Measurements from ENCODE around the gene ADCK1. TPM values are rescaled to one million over a fixed set of nuclear protein-coding genes. Genes with fewer than 3 reads are reported as not detected.
A peak's percentile ranks its signal among the peaks of the same experiment; 100 is the strongest.

The ADCK1 gene
- total RNA-seq, 1 donor from 2014 or later, result 8.0 TPM

- no peaks in the 10 kb centered on the region for H3K27me3 Mint-ChIP-seq
- peak overlapping the region; percentile 76 for H3K27ac Mint-ChIP-seq
- H3K4me1 Mint-ChIP-seq (ENCODE audit: low read depth), result peaks cover 19% of the 10 kb centered on the region
- TF ChIP-seq CTCF (IDR thresholded peaks at IDR 0.05; ENCODE audit: unreplicated experiment), result no peak
- no peaks in the 10 kb centered on the region for H3K9me3 Mint-ChIP-seq (ENCODE audit: low read depth)
- peaks cover 1% of the 10 kb centered on the region for H3K36me3 Mint-ChIP-seq (ENCODE audit: insufficient read depth)
- no peak for DNase-seq (ENCODE audit: low spot score, unreplicated experiment)
- H3K4me3 Mint-ChIP-seq (ENCODE audit: low read depth), result no peak overlapping the region
Observed at GRCh38 chr14:77830692-77831091, 30.8 kb downstream of the ADCK1 start.

- Mint-ChIP-seq H3K36me3 (ENCODE audit: insufficient read depth) (peaks cover 1% of the 10 kb centered on the region), H3K4me3 (ENCODE audit: low read depth) (no peak overlapping the region), H3K9me3 (ENCODE audit: low read depth) (no peaks in the 10 kb centered on the region), H3K27me3 (no peaks in the 10 kb centered on the region), H3K4me1 (ENCODE audit: low read depth) (peaks cover 19% of the 10 kb centered on the region), H3K27ac (no peak overlapping the region)
- no peak for DNase-seq (ENCODE audit: low spot score, unreplicated experiment)
- TF ChIP-seq CTCF (IDR thresholded peaks at IDR 0.05; ENCODE audit: unreplicated experiment), result no peak
Observed at GRCh38 chr14:77832297-77832696, 32.4 kb downstream of the ADCK1 start.

GRCh38 chr14:77837926-77838325, 38.0 kb downstream of the ADCK1 start:
- no peak for TF ChIP-seq CTCF (IDR thresholded peaks at IDR 0.05; ENCODE audit: unreplicated experiment)
- no peaks in the 10 kb centered on the region for H3K9me3 Mint-ChIP-seq (ENCODE audit: low read depth)
- DNase-seq (ENCODE audit: low spot score, unreplicated experiment), result no peak
- no peak overlapping the region for H3K27ac Mint-ChIP-seq
- no peak overlapping the region for H3K4me3 Mint-ChIP-seq (ENCODE audit: low read depth)
- H3K36me3 Mint-ChIP-seq (ENCODE audit: insufficient read depth), result peaks cover 2% of the 10 kb centered on the region
- H3K27me3 Mint-ChIP-seq, result no peaks in the 10 kb centered on the region
- H3K4me1 Mint-ChIP-seq (ENCODE audit: low read depth), result peaks cover 8% of the 10 kb centered on the region

GRCh38 chr14:77838831-77839511, 39.1 kb downstream of the ADCK1 start:
- H3K36me3 Mint-ChIP-seq (ENCODE audit: insufficient read depth), result peaks cover 1% of the 10 kb centered on the region
- H3K4me1 Mint-ChIP-seq (ENCODE audit: low read depth), result peaks cover 4% of the 10 kb centered on the region
- no peak overlapping the region for H3K27ac Mint-ChIP-seq
- no peaks in the 10 kb centered on the region for H3K9me3 Mint-ChIP-seq (ENCODE audit: low read depth)
- no peak for TF ChIP-seq CTCF (IDR thresholded peaks at IDR 0.05; ENCODE audit: unreplicated experiment)
- H3K4me3 Mint-ChIP-seq (ENCODE audit: low read depth), result no peak overlapping the region
- no peak for DNase-seq (ENCODE audit: low spot score, unreplicated experiment)
- no peaks in the 10 kb centered on the region for H3K27me3 Mint-ChIP-seq

- H3K36me3 Mint-ChIP-seq (ENCODE audit: insufficient read depth), result peaks cover 1% of the 10 kb centered on the region
- H3K9me3 Mint-ChIP-seq (ENCODE audit: low read depth), result no peaks in the 10 kb centered on the region
- no peak for TF ChIP-seq CTCF (IDR thresholded peaks at IDR 0.05; ENCODE audit: unreplicated experiment)
- no peak for DNase-seq (ENCODE audit: low spot score, unreplicated experiment)
- no peaks in the 10 kb centered on the region for H3K27me3 Mint-ChIP-seq
- no peak overlapping the region for H3K27ac Mint-ChIP-seq
- peaks cover 4% of the 10 kb centered on the region for H3K4me1 Mint-ChIP-seq (ENCODE audit: low read depth)
- no peak overlapping the region for H3K4me3 Mint-ChIP-seq (ENCODE audit: low read depth)
Observed at GRCh38 chr14:77843195-77843594, 43.3 kb downstream of the ADCK1 start.
